ENCODE measurements around the gene IL17RA.

Gene IL17RA

GRCh38 chr22:17090550-17090949, 5.8 kb downstream of the IL17RA start:
- Histone ChIP-seq H3K4me3 (ENCODE audit: insufficient read length, low read depth) (no peak overlapping the region), H3K9me3 (ENCODE audit: insufficient read depth, low read length) (no peaks in the 10 kb centered on the region), H3K27me3 (ENCODE audit: insufficient read depth, insufficient read length) (peaks cover 22% of the 10 kb centered on the region), H3K36me3 (ENCODE audit: insufficient read depth, insufficient read length, low read length) (no peaks in the 10 kb centered on the region), H3K9ac (ENCODE audit: insufficient read length, low read depth) (no peak overlapping the region), H3K4me1 (ENCODE audit: insufficient read depth, insufficient read length) (no peaks in the 10 kb centered on the region)
- TF ChIP-seq SUZ12 (IDR thresholded peaks at IDR 0.05; ENCODE audit: extremely low read depth, insufficient read depth, insufficient read length), result no peak
- TF ChIP-seq ZNF274 (IDR thresholded peaks at IDR 0.05; ENCODE audit: low read depth, low read length), result no peak
- no peak for TF ChIP-seq YY1 (IDR thresholded peaks at IDR 0.05; ENCODE audit: insufficient read depth, insufficient read length)
- DNase-seq (ENCODE audit: low read depth, low spot score), result no peak

GRCh38 chr22:17091851-17092250, 7.1 kb downstream of the IL17RA start:
- Histone ChIP-seq H3K9ac (ENCODE audit: insufficient read length, low read depth) (no peak overlapping the region), H3K4me3 (ENCODE audit: insufficient read length, low read depth) (no peak overlapping the region), H3K4me1 (ENCODE audit: insufficient read depth, insufficient read length) (no peaks in the 10 kb centered on the region), H3K36me3 (ENCODE audit: insufficient read depth, insufficient read length, low read length) (no peaks in the 10 kb centered on the region), H3K9me3 (ENCODE audit: insufficient read depth, low read length) (no peaks in the 10 kb centered on the region), H3K27me3 (ENCODE audit: insufficient read depth, insufficient read length) (peaks cover 9% of the 10 kb centered on the region)
- TF ChIP-seq SUZ12 (IDR thresholded peaks at IDR 0.05; ENCODE audit: extremely low read depth, insufficient read depth, insufficient read length) (no peak), ZNF274 (IDR thresholded peaks at IDR 0.05; ENCODE audit: low read depth, low read length) (no peak), YY1 (IDR thresholded peaks at IDR 0.05; ENCODE audit: insufficient read depth, insufficient read length) (no peak)
- DNase-seq (ENCODE audit: low read depth, low spot score), result no peak

DNA sequence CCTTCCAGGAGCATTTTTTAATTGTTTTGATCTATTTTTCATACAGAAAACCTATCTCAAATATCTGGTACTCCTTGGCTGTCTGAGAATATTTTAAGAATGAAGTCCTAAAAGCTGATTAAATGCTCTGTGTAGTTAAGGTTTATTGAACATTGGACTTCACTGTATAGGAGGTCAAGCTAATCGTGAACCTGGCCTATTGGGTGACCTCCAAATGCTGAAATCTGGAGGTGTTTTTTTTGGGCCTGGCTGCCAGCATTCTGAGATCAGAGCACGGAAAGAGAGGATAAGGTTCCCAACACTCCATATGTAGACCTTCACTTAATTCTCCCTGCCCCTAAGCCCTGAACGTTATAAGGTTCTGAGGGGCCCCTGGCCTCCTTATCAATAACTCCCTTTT, 8.3 kb downstream of the IL17RA start:
- DNase-seq (ENCODE audit: low read depth, low spot score), result no peak
- Histone ChIP-seq H3K9me3 (ENCODE audit: insufficient read depth, low read length) (no peaks in the 10 kb centered on the region), H3K36me3 (ENCODE audit: insufficient read depth, insufficient read length, low read length) (peaks cover 6% of the 10 kb centered on the region), H3K4me3 (ENCODE audit: insufficient read length, low read depth) (no peak overlapping the region), H3K4me1 (ENCODE audit: insufficient read depth, insufficient read length) (no peaks in the 10 kb centered on the region), H3K27me3 (ENCODE audit: insufficient read depth, insufficient read length) (no peaks in the 10 kb centered on the region), H3K9ac (ENCODE audit: insufficient read length, low read depth) (no peak overlapping the region)
- no peak for TF ChIP-seq YY1 (IDR thresholded peaks at IDR 0.05; ENCODE audit: insufficient read depth, insufficient read length)
- TF ChIP-seq SUZ12 (IDR thresholded peaks at IDR 0.05; ENCODE audit: extremely low read depth, insufficient read depth, insufficient read length), result no peak
- TF ChIP-seq ZNF274 (IDR thresholded peaks at IDR 0.05; ENCODE audit: low read depth, low read length), result no peak

GRCh38 chr22:17095538-17095937, 10.7 kb downstream of the IL17RA start:
- no peak overlapping the region for H3K9ac ChIP-seq (ENCODE audit: insufficient read length, low read depth)
- H3K27me3 ChIP-seq (ENCODE audit: insufficient read depth, insufficient read length), result no peaks in the 10 kb centered on the region
- H3K36me3 ChIP-seq (ENCODE audit: insufficient read depth, insufficient read length, low read length), result peaks cover 31% of the 10 kb centered on the region
- no peaks in the 10 kb centered on the region for H3K9me3 ChIP-seq (ENCODE audit: insufficient read depth, low read length)
- no peak for DNase-seq (ENCODE audit: low read depth, low spot score)
- no peak overlapping the region for H3K4me3 ChIP-seq (ENCODE audit: insufficient read length, low read depth)
- H3K4me1 ChIP-seq (ENCODE audit: insufficient read depth, insufficient read length), result no peaks in the 10 kb centered on the region
- TF ChIP-seq ZNF274 (IDR thresholded peaks at IDR 0.05; ENCODE audit: low read depth, low read length) (no peak), YY1 (IDR thresholded peaks at IDR 0.05; ENCODE audit: insufficient read depth, insufficient read length) (no peak), SUZ12 (IDR thresholded peaks at IDR 0.05; ENCODE audit: extremely low read depth, insufficient read depth, insufficient read length) (no peak)

DNA sequence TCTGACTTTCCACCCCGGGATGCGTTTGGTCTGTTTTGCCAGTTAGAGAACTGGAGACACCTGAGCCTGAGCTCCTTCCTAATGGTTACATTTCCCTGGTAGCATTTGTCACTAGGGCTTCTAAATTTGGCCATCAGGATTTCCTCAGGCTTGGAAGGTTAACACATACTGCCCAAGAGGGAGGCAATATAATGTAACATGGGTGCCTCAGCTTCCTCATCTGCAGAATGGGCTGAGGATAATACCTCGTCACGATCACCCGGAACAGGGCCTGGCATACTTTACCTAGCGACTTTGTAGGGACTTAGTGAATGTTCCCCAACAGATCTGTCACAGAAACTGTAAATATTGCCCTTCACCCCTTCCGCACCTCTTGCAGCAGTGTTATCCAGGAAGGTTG, 11.3 kb downstream of the IL17RA start:
- Histone ChIP-seq H3K27me3 (ENCODE audit: insufficient read depth, insufficient read length) (no peaks in the 10 kb centered on the region), H3K36me3 (ENCODE audit: insufficient read depth, insufficient read length, low read length) (peaks cover 34% of the 10 kb centered on the region), H3K4me1 (ENCODE audit: insufficient read depth, insufficient read length) (no peaks in the 10 kb centered on the region), H3K9ac (ENCODE audit: insufficient read length, low read depth) (no peak overlapping the region), H3K9me3 (ENCODE audit: insufficient read depth, low read length) (no peaks in the 10 kb centered on the region), H3K4me3 (ENCODE audit: insufficient read length, low read depth) (no peak overlapping the region)
- no peak for TF ChIP-seq ZNF274 (IDR thresholded peaks at IDR 0.05; ENCODE audit: low read depth, low read length)
- TF ChIP-seq SUZ12 (IDR thresholded peaks at IDR 0.05; ENCODE audit: extremely low read depth, insufficient read depth, insufficient read length), result no peak
- no peak for TF ChIP-seq YY1 (IDR thresholded peaks at IDR 0.05; ENCODE audit: insufficient read depth, insufficient read length)
- DNase-seq (ENCODE audit: low read depth, low spot score), result no peak

- Histone ChIP-seq H3K4me3 (ENCODE audit: insufficient read length, low read depth) (no peak overlapping the region), H3K36me3 (ENCODE audit: insufficient read depth, insufficient read length, low read length) (peaks cover 41% of the 10 kb centered on the region), H3K27me3 (ENCODE audit: insufficient read depth, insufficient read length) (no peaks in the 10 kb centered on the region), H3K9ac (ENCODE audit: insufficient read length, low read depth) (no peak overlapping the region), H3K4me1 (ENCODE audit: insufficient read depth, insufficient read length) (no peaks in the 10 kb centered on the region), H3K9me3 (ENCODE audit: insufficient read depth, low read length) (no peaks in the 10 kb centered on the region)
- no peak for DNase-seq (ENCODE audit: low read depth, low spot score)
- TF ChIP-seq YY1 (IDR thresholded peaks at IDR 0.05; ENCODE audit: insufficient read depth, insufficient read length) (no peak), ZNF274 (IDR thresholded peaks at IDR 0.05; ENCODE audit: low read depth, low read length) (no peak), SUZ12 (IDR thresholded peaks at IDR 0.05; ENCODE audit: extremely low read depth, insufficient read depth, insufficient read length) (no peak)
Measured at GRCh38 chr22:17097062-17097461, 12.3 kb downstream of the IL17RA start.

DNA sequence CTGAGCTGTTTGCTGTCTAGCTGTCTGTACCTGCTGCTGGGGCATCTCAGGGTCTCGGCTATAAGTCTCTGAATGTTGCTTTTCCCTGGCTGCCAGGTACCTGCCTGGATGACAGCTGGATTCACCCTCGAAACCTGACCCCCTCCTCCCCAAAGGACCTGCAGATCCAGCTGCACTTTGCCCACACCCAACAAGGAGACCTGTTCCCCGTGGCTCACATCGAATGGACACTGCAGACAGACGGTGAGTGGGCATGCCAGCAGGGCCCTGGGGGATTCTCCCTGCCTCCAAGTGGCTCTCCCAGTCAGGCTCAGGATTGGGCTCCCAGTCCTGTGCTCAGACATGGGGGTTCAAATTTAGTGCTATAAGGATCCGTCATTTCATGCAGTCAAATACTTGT, 12.9 kb downstream of the IL17RA start:
- Histone ChIP-seq H3K9me3 (ENCODE audit: insufficient read depth, low read length) (no peaks in the 10 kb centered on the region), H3K36me3 (ENCODE audit: insufficient read depth, insufficient read length, low read length) (peaks cover 47% of the 10 kb centered on the region), H3K4me3 (ENCODE audit: insufficient read length, low read depth) (no peak overlapping the region), H3K27me3 (ENCODE audit: insufficient read depth, insufficient read length) (no peaks in the 10 kb centered on the region), H3K4me1 (ENCODE audit: insufficient read depth, insufficient read length) (no peaks in the 10 kb centered on the region), H3K9ac (ENCODE audit: insufficient read length, low read depth) (no peak overlapping the region)
- TF ChIP-seq SUZ12 (IDR thresholded peaks at IDR 0.05; ENCODE audit: extremely low read depth, insufficient read depth, insufficient read length) (no peak), YY1 (IDR thresholded peaks at IDR 0.05; ENCODE audit: insufficient read depth, insufficient read length) (no peak), ZNF274 (IDR thresholded peaks at IDR 0.05; ENCODE audit: low read depth, low read length) (no peak)
- no peak for DNase-seq (ENCODE audit: low read depth, low spot score)
